Activated CD8-positive, alpha-beta memory T cell treated with anti-CD3 and anti-CD28 coated beads for 24 hours (primary cell): ENCODE results near the gene ABCA12.

Source experiments
- DNase-seq: peaks from one replicate; pipeline ENCODE4 v3.0.0-alpha.2; 2020

ABCA12 gene

DNA sequence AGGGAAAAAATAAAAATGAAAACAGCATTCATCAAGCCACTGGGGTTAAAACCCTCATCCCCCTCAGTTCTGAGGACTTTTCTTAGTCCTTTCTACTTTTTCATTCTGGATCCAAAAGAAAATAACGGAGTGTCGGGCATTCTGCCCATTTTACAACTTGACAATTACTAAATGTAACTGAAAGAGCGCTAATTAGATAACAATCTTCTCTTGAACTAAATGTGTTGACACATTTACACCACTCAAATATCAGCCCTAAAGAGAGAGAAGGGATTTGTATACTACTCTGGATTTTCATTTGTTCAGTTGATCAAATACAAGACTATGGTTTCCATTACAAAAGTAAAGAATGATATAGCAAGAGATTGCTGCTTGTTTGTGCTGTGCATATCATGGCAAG, 27.5 kb downstream of the ABCA12 start:
- DNase-seq: no peak

DNA sequence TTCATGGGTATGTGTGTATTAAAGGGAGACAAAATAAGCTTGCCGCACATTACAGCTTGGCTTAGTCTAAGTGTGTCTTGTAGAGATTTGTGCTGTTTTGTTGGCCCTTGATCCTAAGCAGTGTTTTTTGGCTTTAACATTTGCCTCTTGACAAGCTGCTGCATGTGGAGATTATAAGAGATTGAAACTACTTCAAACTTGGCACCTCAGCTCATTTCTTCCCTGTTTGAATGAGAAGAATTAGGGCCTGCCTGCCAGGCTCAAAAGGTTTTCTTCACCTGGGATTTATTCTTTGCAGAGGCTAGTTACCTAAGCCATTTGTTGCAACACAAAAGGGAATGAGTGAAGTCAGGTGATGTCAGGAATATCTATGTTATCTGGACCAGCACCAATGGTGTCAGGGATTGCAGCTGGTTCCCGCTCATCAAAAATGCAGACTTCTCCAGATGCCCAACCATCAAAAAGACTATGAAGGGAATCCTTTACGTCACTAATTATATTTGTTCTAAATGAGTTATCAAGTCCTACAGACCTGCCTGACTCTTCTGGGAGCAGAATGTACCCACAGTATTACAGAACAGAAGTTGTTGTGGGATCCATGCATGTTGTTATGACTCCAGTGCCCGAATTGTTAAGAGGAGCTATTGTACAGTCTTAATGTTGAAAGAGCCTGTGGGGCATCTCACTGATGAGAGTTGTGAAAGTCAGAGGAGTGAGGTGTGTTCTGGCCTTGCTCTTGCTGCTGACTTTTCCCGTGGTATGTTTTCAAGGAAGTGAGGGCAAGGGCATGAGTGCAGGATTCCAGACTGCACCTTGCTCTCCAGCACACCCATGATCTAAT, 31.0 kb downstream of the ABCA12 start:
- no peak for DNase-seq

DNA sequence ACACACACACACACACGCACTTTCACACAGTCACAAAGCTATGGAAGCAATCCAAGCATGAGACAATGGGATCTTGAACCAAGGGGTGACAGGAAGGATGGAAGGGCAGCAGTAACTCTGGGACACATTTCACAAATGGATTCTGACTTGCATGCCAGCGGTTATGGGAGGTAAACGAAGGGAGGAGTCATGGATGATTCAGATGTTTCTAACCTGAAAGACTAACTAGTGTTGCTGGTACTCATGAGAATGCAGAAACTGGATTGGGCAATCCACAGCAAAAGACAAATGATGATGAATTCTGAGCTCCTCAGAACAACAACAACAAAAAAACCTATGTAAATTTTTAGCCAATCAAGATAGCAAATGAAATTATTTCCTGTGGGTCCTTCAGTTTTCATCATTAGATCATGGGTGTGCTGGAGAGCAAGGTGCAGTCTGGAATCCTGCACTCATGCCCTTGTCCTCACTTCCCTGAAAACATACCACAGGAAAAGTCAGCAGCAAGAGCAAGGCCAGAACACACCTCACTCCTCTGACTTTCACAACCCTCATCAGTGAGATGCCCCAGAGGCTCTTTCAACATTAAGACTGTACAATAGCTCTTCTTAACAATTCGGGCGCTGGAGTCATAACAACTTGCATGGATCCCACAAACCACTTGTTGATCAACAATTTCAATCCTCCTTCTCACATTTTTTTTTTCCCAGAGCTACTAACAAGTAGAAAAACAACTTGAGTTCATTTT, 32.6 kb downstream of the ABCA12 start:
- no peak for DNase-seq

DNA sequence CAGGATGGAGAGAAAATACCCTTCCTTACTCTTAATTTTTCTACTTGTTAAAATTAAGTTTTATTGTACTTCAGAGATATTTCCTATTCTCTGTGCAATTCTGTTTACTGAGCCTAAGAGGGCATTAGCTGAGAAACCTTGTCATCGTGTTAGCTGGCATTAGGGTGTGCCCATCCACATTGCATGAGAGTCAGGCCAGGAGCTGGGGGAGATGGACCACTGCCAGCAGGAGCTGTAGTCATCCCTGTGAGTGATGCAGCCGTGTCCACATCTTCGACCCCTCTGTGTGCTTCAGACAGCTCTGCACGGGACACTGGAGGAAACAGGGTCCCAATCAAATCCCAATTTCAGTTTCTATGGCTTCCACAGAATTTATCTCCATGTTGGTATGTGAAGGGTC, 34.2 kb downstream of the ABCA12 start:
- DNase-seq: no peak

DNA sequence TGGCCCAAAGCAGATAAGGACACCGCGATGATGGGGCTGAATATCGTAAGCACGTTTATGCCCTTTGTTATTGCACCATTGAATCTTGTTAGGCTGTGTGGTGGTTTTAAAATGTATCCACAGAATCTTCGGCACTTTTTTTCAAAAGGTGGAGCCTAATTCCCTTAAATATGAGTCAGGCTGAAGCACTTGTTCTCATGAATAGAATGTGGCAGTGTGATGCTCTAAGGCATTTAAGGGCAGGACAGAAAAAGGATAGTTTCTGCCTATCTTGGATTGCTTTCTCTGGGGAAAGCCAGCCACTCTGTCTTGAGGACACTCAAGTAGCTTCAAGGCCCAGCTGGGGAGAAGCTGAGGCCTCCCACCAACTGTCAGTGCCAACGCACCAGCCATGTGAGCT, 39.6 kb downstream of the ABCA12 start:
- no peak for DNase-seq

DNA sequence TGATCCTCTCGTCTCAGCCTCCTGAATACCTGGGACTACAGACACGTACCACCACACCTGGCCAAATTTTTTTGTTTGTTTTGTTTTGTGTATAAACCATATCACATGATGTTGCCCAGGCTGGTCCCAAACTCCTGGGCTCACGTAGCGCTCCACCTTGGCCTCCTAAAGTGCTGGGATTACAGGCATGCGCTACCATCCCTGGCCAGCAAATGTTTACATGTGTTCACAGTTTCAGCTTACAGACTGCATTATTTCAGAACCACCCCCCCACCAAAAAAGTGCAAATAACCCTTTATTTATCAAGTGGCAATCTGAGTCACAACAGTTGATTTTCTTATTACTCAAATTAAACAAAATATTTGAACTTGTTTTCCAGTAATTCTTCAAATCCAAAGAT, 54.3 kb downstream of the ABCA12 start:
- no peak for DNase-seq

DNA sequence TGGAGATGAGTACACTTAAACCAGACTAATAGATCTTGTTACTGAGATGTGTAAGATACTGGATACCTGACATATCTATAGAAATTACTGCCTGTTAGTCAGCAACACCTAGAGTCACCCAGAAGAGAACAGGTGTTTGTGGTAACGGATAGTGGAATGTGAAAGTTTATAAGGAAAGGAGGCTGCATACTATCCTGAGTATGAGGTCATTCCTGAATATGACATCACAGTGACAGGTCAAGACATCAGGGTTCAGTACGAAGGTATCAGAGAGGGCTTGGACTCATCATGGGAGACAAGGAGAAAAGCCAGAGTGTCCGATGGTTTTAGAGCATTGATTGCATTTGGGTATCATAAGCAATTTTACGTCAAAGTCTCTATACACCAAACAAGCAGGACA, 55.3 kb downstream of the ABCA12 start:
- DNase-seq: no peak

DNA sequence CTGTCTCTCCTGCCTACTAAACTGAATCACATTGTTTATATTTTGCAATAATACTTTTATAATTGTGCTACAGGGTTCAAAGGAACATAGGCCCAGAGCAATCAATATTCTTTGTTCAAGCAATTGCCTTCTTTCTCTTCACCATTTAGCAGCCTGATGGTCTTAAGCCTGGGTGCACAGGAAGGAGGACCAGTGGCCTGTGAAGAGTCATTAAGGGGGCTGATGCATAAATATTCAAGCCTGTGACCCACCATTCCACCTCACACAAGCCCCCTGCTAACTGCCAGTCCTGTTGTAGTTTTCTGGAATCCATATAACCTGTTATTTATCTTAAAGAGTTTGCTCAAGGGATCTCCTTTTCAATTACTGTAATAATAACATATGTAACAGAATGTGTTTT, 56.0 kb downstream of the ABCA12 start:
- no peak for DNase-seq

DNA sequence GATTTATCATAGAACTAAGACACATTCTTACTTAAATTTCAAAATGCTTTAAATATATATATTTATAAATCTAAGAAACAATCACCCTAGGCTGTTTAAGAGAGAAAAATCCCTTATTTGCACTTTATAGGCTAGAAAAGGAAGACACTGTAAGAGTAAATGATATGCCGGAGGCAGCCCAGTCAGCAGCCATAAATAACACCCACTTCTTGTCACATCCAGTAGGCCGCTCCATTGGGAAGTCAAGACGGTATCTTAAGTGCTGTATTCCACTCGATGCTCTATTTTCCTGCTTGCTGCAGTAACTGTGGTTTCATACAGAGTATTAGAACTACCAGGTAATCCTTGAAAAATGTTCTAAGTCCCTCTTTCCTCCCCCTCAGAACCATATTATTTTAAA, 57.9 kb downstream of the ABCA12 start:
- no peak for DNase-seq

DNA sequence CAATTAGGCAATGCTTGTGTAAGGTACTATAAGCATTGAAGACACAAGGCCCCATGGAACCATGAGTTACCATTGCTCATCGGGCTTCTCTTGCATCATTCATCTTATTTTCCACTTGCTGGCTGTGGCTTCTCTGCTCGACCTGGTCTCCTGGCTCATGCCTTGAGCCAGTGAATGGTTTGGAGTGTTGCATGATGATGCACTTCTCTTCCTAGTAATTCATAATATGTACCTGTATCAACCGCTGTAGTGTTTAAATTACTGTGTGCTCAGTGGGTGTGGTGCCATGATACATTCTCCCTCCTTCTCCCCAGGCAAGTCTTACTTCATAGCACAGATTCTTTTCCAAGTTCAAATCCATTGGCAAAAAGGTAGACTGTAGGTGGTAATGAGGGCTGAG, 66.8 kb downstream of the ABCA12 start:
- DNase-seq: no peak

DNA sequence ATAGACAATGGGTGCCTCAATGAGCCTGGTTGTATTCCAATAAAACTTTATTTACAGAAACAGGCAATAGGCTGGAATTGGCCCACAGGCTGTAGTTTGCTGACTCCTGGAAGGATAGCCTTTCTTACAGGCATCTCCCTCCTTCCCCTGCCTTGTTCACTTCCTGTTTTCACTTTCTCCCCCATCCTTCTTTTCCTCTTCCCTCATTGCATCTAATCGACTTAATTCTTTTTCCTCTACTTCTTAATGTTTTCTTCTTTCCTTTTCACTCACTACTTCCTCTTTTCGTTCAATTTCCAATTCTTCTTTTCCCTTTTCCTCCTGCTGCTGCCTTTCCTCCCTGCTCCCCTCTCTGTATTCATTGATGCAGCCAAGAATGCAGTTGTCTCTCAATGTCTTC, 70.0 kb downstream of the ABCA12 start:
- DNase-seq: no peak

DNA sequence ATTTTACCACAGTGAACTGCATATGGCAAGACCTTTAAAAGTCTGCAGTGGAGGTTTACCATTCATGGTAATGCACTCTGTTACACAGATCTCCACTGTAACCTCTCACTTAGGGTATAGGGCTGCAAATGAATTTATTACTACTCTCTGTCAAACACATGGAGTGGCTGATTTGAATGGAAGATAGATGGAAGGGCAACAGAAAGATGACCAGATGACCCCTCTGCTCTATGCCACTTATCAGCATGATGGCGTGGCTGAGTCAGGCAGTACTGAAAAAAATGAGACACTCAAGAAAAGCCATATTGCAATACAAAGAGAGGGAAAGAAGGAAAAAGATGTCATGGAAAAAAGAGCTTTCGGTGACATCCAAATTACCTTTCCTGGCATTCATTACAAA, 72.3 kb downstream of the ABCA12 start:
- no peak for DNase-seq

DNA sequence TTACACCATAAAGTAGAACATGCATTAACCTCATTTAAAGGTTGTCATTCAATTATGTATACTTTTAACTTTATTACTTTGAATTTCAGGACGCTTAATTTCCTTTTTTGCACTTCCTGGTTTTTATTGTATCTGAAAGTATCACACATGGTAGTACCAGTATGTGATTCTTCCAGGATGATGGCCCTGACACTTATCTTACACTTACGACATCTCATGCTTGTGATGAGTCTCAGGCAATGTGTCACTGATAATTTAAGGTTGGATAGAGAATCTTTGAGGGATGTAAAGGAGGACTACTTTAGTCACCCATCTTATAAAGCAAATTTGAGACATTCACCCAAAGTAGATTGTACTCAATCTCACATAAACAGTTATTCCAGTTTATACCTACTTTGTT, 74.9 kb downstream of the ABCA12 start:
- DNase-seq: no peak

DNA sequence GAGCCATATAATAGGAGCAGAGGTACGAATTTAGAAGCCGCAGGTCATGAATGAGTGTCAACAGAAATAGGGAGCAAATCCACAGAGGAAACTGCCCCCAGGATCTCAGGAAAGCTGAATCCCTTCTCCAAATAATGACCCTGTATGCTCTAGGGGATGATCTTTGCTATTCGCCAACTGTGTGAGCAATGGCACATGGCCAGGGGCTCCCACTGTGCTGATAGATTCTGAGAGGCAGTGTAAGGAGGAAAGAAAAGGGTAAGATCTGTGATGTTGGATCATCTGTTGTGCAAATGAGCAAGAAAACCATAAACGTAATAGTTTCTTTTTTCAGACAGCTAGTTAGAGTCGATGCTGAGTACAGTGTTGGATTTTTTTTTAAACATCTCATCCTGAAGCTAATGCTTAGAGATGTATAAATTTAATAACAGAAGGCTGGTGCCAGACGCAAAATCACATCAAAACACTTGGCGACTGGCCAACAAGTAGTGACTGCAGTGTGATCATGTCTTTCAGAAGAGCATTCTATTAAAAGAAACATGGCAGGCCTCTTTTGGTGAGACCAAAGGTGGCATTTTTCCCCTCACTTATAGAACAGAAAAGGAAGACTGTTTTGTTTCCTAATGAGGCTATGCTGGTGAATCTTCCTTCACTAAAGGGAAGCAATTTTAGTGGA, 77.4 kb downstream of the ABCA12 start:
- no peak for DNase-seq

DNA sequence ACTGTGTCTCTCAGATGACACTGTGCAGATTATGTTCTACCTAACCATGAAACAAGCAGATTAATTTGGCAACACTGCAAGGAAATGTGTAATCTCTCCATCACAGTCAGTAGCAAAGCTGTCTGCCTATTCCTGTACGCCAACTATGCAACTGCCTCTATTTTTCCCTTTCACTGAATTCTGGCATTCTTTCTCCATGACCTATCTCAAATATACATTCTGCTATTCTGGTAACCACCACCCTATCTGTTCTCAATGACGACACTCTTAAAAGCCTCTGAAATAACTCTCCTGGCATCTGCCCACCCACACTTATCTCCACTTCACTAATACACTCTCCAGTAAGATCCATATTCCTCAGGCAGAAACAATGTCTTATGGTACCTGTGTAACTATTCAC, 78.7 kb downstream of the ABCA12 start:
- no peak for DNase-seq

DNA sequence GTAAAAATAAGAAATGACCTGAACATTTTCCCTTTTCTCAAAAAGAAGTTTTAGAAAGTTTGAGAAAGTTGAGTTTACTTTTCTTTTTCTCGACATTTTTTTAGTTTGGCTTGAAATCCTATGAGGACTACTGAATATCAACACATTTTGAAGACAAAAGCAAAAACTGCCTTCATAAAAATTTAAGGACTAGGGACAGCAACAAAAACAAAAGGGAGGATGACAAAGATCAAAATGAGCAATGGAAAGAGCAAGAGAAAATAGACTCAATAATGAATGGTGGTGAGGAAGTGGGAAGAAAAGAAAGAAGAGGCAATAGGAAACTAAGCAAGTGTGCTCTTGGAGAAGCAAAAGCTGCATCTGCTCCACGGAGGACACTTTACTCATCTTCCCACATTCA, 82.5 kb downstream of the ABCA12 start:
- no peak for DNase-seq

DNA sequence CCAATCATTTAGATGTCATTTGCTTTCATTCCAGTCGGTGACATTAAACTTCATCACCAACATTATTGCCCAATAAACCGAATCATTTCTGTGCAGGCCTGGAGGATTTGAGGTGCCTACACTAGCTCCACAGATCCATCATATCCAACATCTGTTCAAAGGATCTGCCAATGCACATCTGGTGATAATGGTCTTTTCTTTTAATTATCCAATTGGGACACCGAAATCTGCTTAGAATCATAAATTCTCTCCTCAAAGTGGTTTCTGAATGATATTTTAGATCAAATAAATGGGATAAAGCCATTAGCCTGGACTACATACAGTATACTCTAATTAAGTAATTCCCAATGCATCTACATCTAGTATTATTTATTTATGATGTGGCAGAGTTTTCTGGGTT, 85.6 kb downstream of the ABCA12 start:
- no peak for DNase-seq

DNA sequence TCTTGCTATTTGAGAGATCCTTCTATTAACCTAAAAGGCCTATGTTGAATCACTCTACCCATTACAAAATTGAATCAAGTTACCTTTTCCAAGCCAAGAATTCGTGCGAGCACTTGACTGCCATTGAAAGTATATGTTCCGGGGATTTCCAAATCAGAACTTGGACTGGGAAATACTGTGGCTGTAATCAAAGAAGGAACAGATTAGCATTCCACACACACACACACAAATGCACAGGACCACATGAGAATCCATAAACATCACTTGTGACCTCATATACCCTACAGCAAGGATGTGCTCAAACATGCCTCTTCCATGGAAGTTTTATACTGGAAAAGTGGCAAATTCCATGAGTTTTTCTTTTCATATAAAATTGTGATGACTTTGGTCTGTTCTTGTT, 86.0 kb downstream of the ABCA12 start:
- DNase-seq: no peak

DNA sequence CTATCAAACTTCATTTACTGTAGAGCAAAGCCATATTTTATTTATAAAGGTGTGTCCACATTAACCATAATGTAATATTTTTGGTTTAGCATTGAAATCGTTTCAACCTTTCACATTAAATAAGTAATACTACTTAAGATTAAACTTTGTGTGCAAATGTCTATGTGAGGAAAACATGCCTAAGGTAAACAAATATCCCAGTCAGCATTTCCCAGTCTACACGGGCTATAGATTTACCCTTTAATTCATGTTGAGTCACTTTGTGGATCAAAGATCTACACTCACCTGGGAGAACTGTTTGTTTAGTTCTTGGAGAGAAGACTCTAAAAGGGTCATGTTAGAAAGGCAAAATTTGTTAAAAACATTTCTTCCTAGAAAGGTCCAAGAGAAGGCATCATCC, 89.1 kb downstream of the ABCA12 start:
- DNase-seq: no peak

DNA sequence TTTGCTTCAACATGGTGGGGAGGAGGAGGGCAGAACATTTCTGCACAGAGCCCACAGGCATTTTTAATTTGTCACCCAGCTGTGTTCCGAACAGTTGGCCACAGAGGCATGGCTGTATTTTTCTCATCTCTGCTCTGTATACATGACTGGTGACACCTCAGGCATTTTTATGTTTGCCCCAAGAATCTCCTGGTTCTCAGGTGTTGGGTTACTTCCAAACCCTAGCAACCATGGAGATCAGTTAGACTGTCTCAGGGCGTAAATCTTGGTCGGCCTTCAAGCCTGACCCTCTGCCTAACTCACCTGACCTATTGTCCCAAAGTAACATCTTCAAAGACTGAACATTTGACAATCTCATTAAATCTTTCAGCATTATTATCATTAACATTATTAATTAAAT, 100.0 kb downstream of the ABCA12 start:
- DNase-seq: no peak

DNA sequence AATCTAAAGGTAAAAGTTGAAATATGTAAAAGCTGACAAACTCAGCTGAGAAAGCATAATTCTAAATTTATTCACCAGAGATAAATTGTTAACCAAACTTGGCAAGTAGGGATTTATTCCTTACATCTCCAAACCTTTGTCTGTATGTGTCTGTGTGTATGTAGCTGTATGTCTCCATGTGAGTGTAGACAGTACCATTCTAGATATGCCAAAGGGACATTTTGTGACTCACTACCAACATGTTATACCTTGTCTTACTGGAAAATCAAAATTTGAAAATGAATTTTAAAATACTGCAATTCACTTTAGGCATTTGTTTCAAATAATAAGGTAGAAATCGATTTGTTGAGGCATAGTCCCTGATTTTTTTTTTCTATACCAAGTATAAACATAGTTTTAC, 102.1 kb downstream of the ABCA12 start:
- no peak for DNase-seq

DNA sequence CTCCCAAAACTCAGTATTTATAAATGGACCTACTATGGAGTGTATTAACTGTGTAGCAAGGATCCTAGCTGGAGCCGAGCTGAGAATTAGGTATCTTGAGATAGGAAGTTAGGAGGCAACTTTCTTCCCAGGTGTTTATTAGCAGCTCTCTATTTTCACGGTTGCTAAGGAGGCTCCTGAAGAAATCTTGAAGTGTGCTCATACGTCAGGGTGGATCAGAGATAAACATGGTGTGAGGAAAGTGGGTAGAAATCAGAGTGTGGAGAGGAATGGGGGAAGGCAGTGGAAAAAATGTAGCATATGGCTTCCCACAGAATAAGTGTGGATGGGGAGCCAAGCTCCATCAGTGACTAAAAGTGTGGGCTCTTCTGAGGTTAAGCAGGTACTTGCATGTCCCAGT, 104.3 kb downstream of the ABCA12 start:
- DNase-seq: no peak

DNA sequence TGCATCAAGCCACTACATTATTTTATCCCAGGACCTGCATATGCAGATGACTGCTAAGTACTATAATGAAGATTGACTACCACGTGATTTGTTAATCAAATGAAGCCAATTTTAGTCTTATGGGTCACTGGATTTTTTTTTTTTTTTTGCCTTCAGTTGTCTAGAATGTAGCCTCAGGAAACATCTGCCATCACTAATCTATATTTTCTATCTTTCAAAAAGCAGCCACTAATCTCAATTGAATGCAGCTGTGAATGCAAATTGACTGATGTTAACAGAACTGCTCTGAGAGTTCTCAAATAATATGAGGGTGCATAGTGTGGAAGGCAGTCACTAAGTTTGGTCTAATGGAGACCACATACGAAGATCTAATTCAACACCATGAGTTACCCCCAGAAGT, 106.3 kb downstream of the ABCA12 start:
- DNase-seq: no peak

DNA sequence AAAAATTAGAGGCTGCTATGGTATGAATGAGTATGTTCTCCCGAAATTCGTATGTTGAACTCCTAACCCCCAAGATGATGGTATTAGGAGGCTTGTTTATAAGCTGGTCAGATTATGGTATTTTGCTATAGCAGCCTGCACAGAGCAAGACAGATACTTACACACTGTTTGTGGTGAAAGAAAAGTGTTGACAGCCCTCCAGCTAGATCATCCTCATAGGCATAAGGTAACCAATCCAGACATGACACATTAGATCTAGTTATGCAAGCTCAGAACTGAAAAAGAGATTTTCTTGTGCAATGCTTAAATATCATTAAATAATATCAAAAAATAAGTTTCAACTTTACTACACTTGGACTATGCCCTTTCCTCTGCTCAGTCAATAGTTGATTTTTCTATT, 107.1 kb downstream of the ABCA12 start:
- no peak for DNase-seq
